Ishikawa (cell line): ENCODE data around the gene CNTN4.

Source experiments
- CEBPB ChIP-seq: IDR thresholded peaks from 2 replicates; pipeline ENCODE4 v1.6.1; 2012
- CREB1 ChIP-seq: IDR thresholded peaks from 2 replicates; pipeline ENCODE4 v1.6.1; 2012; ENCODE audit warnings: low read depth
- EGR1 ChIP-seq: IDR thresholded peaks from 2 replicates; pipeline ENCODE4 v1.6.1; 2012
- EP300 ChIP-seq: IDR thresholded peaks from 2 replicates; pipeline ENCODE4 v1.6.1; 2012; ENCODE audit warnings: borderline replicate concordance
- FOXM1 ChIP-seq: IDR thresholded peaks from 2 replicates; pipeline ENCODE4 v1.6.1; 2012; ENCODE audit warnings: low read depth, borderline replicate concordance
- NFIC ChIP-seq: IDR thresholded peaks from 2 replicates; pipeline ENCODE4 v1.6.1; 2012
- RAD21 ChIP-seq: IDR thresholded peaks from 2 replicates; pipeline ENCODE4 v1.6.1; 2012; ENCODE audit warnings: low read depth
- REST ChIP-seq: IDR thresholded peaks from 2 replicates; pipeline ENCODE4 v1.6.1; 2012; ENCODE audit warnings: low read depth, mild to moderate bottlenecking
- TAF1 ChIP-seq: IDR thresholded peaks from 2 replicates; pipeline ENCODE4 v1.6.1; 2012; ENCODE audit warnings: low read depth, mild to moderate bottlenecking
- TCF12 ChIP-seq: IDR thresholded peaks from 2 replicates; pipeline ENCODE4 v1.6.1; 2012; ENCODE audit warnings: low read depth
- TEAD4 ChIP-seq: IDR thresholded peaks from 2 replicates; pipeline ENCODE4 v1.6.1; 2012
- USF1 ChIP-seq: IDR thresholded peaks from 2 replicates; pipeline ENCODE4 v1.6.1; 2012
- YY1 ChIP-seq: IDR thresholded peaks from 2 replicates; pipeline ENCODE4 v1.6.1; 2012; ENCODE audit warnings: low read depth
- ZBTB7A ChIP-seq: IDR thresholded peaks from 2 replicates; pipeline ENCODE4 v1.6.1; 2012; ENCODE audit warnings: low read depth
- TF ChIP-seq, protein P1 (sequence below): IDR thresholded peaks from 2 replicates; pipeline ENCODE4 v1.6.1; 2012

Gene CNTN4

DNA sequence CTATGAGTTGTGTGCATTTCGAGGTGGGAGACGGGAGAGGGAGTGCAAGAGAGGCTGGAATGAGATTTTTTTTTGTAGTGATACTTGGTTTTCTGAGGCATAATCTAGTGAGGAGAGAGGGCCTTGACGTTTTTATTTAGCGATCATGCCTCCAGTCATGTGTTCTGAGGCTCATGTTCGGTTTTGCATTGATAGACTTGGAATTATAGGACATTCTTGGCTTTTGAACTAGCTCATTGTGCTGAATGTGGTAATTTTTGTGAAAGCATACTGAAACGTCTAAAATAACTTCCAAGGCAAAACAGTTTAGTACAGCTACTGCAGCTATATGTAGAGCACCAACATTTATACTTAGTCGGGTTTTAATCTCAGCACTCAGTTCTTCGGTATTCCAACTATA, 408.1 kb downstream of the CNTN4 start:
- TF ChIP-seq TCF12 (no peak), ZBTB7A (no peak), EP300 (no peak), TAF1 (no peak), EGR1 (no peak), FOXM1 (no peak), RAD21 (no peak), CREB1 (no peak), NFIC (no peak), TEAD4 (no peak)

- no peak for TF ChIP-seq TCF12
- no peak for TF ChIP-seq YY1
- TF ChIP-seq TAF1 = no peak
- TF ChIP-seq EGR1 = no peak
- no peak for TF ChIP-seq CEBPB
- TF ChIP-seq FOXM1 = no peak
- TF ChIP-seq, protein P1, sequence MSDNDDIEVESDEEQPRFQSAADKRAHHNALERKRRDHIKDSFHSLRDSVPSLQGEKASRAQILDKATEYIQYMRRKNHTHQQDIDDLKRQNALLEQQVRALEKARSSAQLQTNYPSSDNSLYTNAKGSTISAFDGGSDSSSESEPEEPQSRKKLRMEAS = no peak
- TF ChIP-seq CREB1 = no peak
- TF ChIP-seq ZBTB7A = no peak
- no peak for TF ChIP-seq USF1
- no peak for TF ChIP-seq REST
These were observed 412.0 kb downstream of the CNTN4 start for GRCh38 chr3:2510591-2511145.

- TF ChIP-seq CREB1 (no peak), EP300 (no peak), USF1 (no peak), EGR1 (no peak)
These were observed 412.7 kb downstream of the CNTN4 start for GRCh38 chr3:2511356-2511755.

GRCh38 chr3:2512881-2513280, 414.2 kb downstream of the CNTN4 start:
- TF ChIP-seq YY1 (no peak), TEAD4 (no peak), USF1 (no peak), TAF1 (no peak), ZBTB7A (no peak), EGR1 (no peak), RAD21 (no peak), TCF12 (no peak), CEBPB (no peak), EP300 (no peak), NFIC (no peak), FOXM1 (no peak)
- TF ChIP-seq, protein P1 = no peak

GRCh38 chr3:2513986-2514385, 415.3 kb downstream of the CNTN4 start:
- TF ChIP-seq CEBPB = no peak
- no peak for TF ChIP-seq USF1
- no peak for TF ChIP-seq RAD21
- TF ChIP-seq, protein P1 = no peak
- TF ChIP-seq CREB1 = no peak
- no peak for TF ChIP-seq TEAD4

DNA sequence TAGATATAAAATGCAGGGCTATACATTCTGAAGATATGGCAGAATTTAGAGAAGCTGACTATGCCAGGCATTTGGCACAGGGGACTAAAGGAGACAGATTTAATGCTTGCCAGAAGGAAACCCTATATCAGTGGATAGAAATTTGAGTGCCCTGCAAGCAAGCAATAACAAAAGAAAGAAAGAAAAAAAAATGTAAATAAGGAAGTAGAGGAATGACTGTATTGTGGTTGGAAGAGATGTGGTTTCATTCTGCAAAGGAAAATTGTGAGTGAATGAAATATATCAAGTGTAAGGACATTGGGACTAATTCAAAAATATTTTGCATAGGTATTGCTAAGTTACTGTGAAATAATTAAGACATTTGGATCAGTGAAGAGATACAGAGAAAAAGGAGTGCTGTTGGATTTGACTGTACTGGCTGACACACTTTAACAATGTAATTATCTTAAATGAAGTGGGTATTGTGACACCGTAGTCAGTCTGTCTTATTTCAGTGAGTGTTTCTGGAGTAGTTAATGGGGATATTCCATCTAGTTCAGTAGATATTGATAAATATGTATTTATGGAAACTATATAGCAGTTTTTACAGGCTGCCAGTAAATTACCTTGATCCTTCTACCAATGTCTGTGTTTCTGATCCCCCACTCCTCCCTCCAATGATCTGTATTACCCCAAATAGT, 418.2 kb downstream of the CNTN4 start:
- TF ChIP-seq TEAD4 (no peak), CEBPB (no peak), ZBTB7A (no peak), NFIC (no peak), TAF1 (no peak), REST (no peak), RAD21 (no peak), YY1 (no peak), USF1 (no peak)
